Measurements from ENCODE around the gene PRKD2. TPM values are rescaled to one million over a fixed set of nuclear protein-coding genes. Genes with fewer than 3 reads are reported as not detected.

The PRKD2 gene
- total RNA-seq (2021): 78.5 to 100 TPM (median 81.5 TPM) in 3 replicates
- percentile 55 among the genes with signal in this experiment for Bru-seq, nascent RNA
- long read RNA-seq, experiment 1, transcript PRKD2-202 (19 exons, 3,321 nt): minor isoform, 35 of 160 reads
- long read RNA-seq, experiment 1, transcript PRKD2-201 (18 exons, 3,070 nt): major isoform, 46 of 160 reads
- long read RNA-seq, experiment 1, transcript PRKD2-209 (10 exons, 1,682 nt): minor isoform, 8 of 160 reads
- long read RNA-seq, experiment 1, transcript PRKD2-214 (17 exons, 2,923 nt): minor isoform, 12 of 160 reads
- long read RNA-seq, experiment 1, partial matches to known transcripts: 29 of 160 reads
- long read RNA-seq, experiment 1, other reads (novel, unspliced or antisense): 28 of 160 reads
- long read RNA-seq, experiment 2, transcript PRKD2-201 (18 exons, 3,070 nt): major isoform, 13 of 66 reads
- long read RNA-seq, experiment 2, partial matches to known transcripts: 35 of 66 reads
- long read RNA-seq, experiment 2, other reads (novel, unspliced or antisense): 8 of 66 reads
- long read RNA-seq, experiment 3, transcript PRKD2-209 (10 exons, 1,682 nt): major isoform, 8 of 18 reads
- long read RNA-seq, experiment 3, partial matches to known transcripts: 7 of 18 reads
- long read RNA-seq, experiment 3, other reads (novel, unspliced or antisense): 0 of 18 reads

GRCh38 chr19:46717034-46717715 lies at the start of gene PRKD2:
PRKD2 (minus strand) TSS chr19:46717114; CDS start chr19:46716370, 744 bp downstream.
- ATAC-seq (peak; percentile 62), DNase-seq (ENCODE audit: low spot score) (peak; percentile 97)
- H3K9me3 Mint-ChIP-seq: no peaks in the 10 kb centered on the region
- ChIA-PET CTCF (interaction anchor here (0.6 to 3.9 kb wide), 13 partner anchors 11 to 1697 kb away, joined by 3 to 32 read pairs (median 6); partner anchors contain the start of gene DACT3), POLR2A (interaction anchor here (0.6 to 2.0 kb wide), 4 partner anchors 11 to 920 kb away, joined by 3 to 6 read pairs (median 4); no protein-coding TSS in a partner anchor)
- H3K27ac Mint-ChIP-seq: peak within 1 kb of the TSS; percentile 94
- H3K4me3 Mint-ChIP-seq: peak within 1 kb of the TSS; percentile 95
- H3K36me3 Mint-ChIP-seq: peaks cover 11% of the 10 kb centered on the region
- no peaks in the 10 kb centered on the region for H3K27me3 Mint-ChIP-seq (ENCODE audit: low read depth)
- H3K4me1 Mint-ChIP-seq: peaks cover 18% of the 10 kb centered on the region
- peak; percentile 48; the same call in 1 of the 2 replicates for TF ChIP-seq ETV6 (CRISPR knock-in tag; IDR thresholded peaks at IDR 0.05)
- TF ChIP-seq ZMAT4 (CRISPR knock-in tag; IDR thresholded peaks at IDR 0.05): peak; percentile 37; the same call in 1 of the 2 replicates
- TF ChIP-seq ZNF416 (CRISPR knock-in tag; IDR thresholded peaks at IDR 0.05): no peak
- no peak for TF ChIP-seq JAZF1 (CRISPR knock-in tag; IDR thresholded peaks at IDR 0.05)
- TF ChIP-seq IRF2 (CRISPR knock-in tag; IDR thresholded peaks at IDR 0.05; ENCODE audit: borderline replicate concordance, low read depth): no peak
- no peak for TF ChIP-seq GABPB1 (CRISPR knock-in tag; IDR thresholded peaks at IDR 0.05)
- TF ChIP-seq GTF2I (CRISPR knock-in tag; conservative IDR thresholded peaks at IDR 0.05): 0 out of 2 replicates have a peak, but pooled peaks have one; percentile 54
- no peak for TF ChIP-seq GRHL2 (CRISPR knock-in tag; IDR thresholded peaks at IDR 0.05; ENCODE audit: insufficient replicate concordance, severe bottlenecking)
- TF ChIP-seq ZNF281 (CRISPR knock-in tag; IDR thresholded peaks at IDR 0.05): no peak
- no peak for TF ChIP-seq MXD4 (CRISPR knock-in tag; IDR thresholded peaks at IDR 0.05; ENCODE audit: borderline replicate concordance)
- TF ChIP-seq NFYB (CRISPR knock-in tag; conservative IDR thresholded peaks at IDR 0.05; ENCODE audit: low read depth): peak; percentile 69
- TF ChIP-seq ZNF532 (CRISPR knock-in tag; IDR thresholded peaks at IDR 0.05; ENCODE audit: borderline replicate concordance): 0 out of 2 replicates have a peak, but pooled peaks have one; percentile 21
- TF ChIP-seq FOXP4 (CRISPR knock-in tag; IDR thresholded peaks at IDR 0.05): 0 out of 2 replicates have a peak, but pooled peaks have one; percentile 28
- TF ChIP-seq MYBL2 (CRISPR knock-in tag; IDR thresholded peaks at IDR 0.05): 0 out of 2 replicates have a peak, but pooled peaks have one; percentile 14
- TF ChIP-seq E2F4 (CRISPR knock-in tag; IDR thresholded peaks at IDR 0.05; ENCODE audit: borderline replicate concordance, low read depth): no peak
- 0 out of 2 replicates have a peak, but pooled peaks have one; percentile 43 for TF ChIP-seq ZBTB43 (CRISPR knock-in tag; IDR thresholded peaks at IDR 0.05)
- no peak for TF ChIP-seq ESRRA (CRISPR knock-in tag; IDR thresholded peaks at IDR 0.05; ENCODE audit: borderline replicate concordance)
- TF ChIP-seq ZBTB21 (CRISPR knock-in tag; IDR thresholded peaks at IDR 0.05; ENCODE audit: borderline replicate concordance): no peak
- peak; percentile 49; the same call in 1 of the 2 replicates for TF ChIP-seq FOXP1 (CRISPR knock-in tag; IDR thresholded peaks at IDR 0.05; ENCODE audit: borderline replicate concordance)
- TF ChIP-seq SP1 (CRISPR knock-in tag; conservative IDR thresholded peaks at IDR 0.05): peak; percentile 87
- TF ChIP-seq NFE2L1 (CRISPR knock-in tag; IDR thresholded peaks at IDR 0.05): 0 out of 2 replicates have a peak, but pooled peaks have one; percentile 55
- no peak for TF ChIP-seq ZNF396 (CRISPR knock-in tag; IDR thresholded peaks at IDR 0.05; ENCODE audit: borderline replicate concordance)
